Esophagus squamous epithelium (tissue), 5 donors: ENCODE results near the gene HECW1. TPM values are rescaled to one million over a fixed set of nuclear protein-coding genes. Genes with fewer than 3 reads are reported as not detected.

ENCODE experiments used
- DNase-seq: peaks from one replicate; lab custom pipeline; 2025; lab: John Stamatoyannopoulos, UW
- H3K27ac ChIP-seq, 4 donors: fragments of 200-600 bp; sonication (generic); one replicate each; pipeline ENCODE4 v1.5.1; 2016 to 2019; ENCODE audit warnings: mild to moderate bottlenecking in 1 of 4
- H3K27me3 ChIP-seq, 4 donors: fragments of 200-600 bp; sonication (generic); 1 replicate in 3 of 4; 2 replicates in 1 of 4; pipeline versions ENCODE4 v1.5.1 to v1.6.0; 2017 to 2021; ENCODE audit warnings: antibody characterized with exemption in 1 of 4
- H3K36me3 ChIP-seq, 3 donors: fragments of 200-600 bp; sonication (generic); one replicate each; pipeline ENCODE4 v1.5.1; 2016 to 2019
- H3K4me1 ChIP-seq, 3 donors: fragments of 200-600 bp; sonication (generic); one replicate each; pipeline ENCODE4 v1.5.1; 2017 to 2019
- H3K4me3 ChIP-seq, 4 donors: fragments of 200-600 bp; sonication (generic); 1 replicate in 3 of 4; 2 replicates in 1 of 4; pipeline ENCODE4 v1.5.1; 2016 to 2019; ENCODE audit warnings: mild to moderate bottlenecking in 2 of 4, moderate library complexity in 1 of 4
- H3K9me3 ChIP-seq, 3 donors: fragments of 200-600 bp; sonication (generic); one replicate each; pipeline ENCODE4 v1.5.1; 2016 to 2019
- CTCF ChIP-seq, 6 experiments: fragments of 450-650 bp in 4 of 6; fragments of 200-600 bp in 2 of 6; sonication (generic) in 2 of 6; IDR thresholded peaks; one replicate each; pipeline ENCODE4 v1.5.1; 2016 to 2019; ENCODE audit warnings: antibody characterized with exemption in 6 of 6, mild to moderate bottlenecking in 4 of 6, moderate library complexity in 4 of 6
- POLR2A ChIP-seq, 4 donors: fragments of 450-650 bp; IDR thresholded peaks; one replicate each; pipeline ENCODE4 v1.6.1; 2017; ENCODE audit warnings: antibody characterized with exemption in 4 of 4, mild to moderate bottlenecking in 4 of 4, moderate library complexity in 3 of 4
- WGBS, 2 donors: methylation state at CpG; one replicate each; pipeline ENCODE4 v1.1.5; 2018; 5-methylcytosine and 5-hydroxymethylcytosine counted together
- intact Hi-C: fragments of 100-400 bp; cut with DNase I; formaldehyde crosslinking; loops from one replicate; pipeline ENCODE4 v1.15.0; 2022
- total RNA-seq, 4 donors: library from RNA; depleted of rRNA; stranded (reverse); fragments of >200 nt; gene quantifications; one replicate each; pipeline ENCODE4 v1.1.0, GENCODE V29; 2016
- donor health status: DM: yes; HTN: yes; CAD: no.

Gene HECW1
- total RNA-seq, 4 donors from 2014 or later: 0.18 to 0.57 (median 0.19) TPM; not detected in 1

GRCh38 chr7:43220250-43220649 lies 107.8 kb downstream of the HECW1 start:
- Histone ChIP-seq H3K36me3 (no peaks in the 10 kb centered on the region), H3K27ac (no peak overlapping the region), H3K27me3 (peaks cover 0 to 8% (median 0%) of the 10 kb centered on the region in 4 donors), H3K4me3 (no peak overlapping the region), H3K9me3 (no peaks in the 10 kb centered on the region), H3K4me1 (no peaks in the 10 kb centered on the region)
- 65 to 83% methylated on average over 6 of the region's 6 CpGs for WGBS, 2 donors
- intact Hi-C loops: no loop called here
- TF ChIP-seq CTCF (IDR thresholded peaks at IDR 0.05) (no peak), POLR2A (IDR thresholded peaks at IDR 0.05) (no peak)
- DNase-seq: no peak

GRCh38 chr7:43220742-43221141 lies 108.3 kb downstream of the HECW1 start:
- Histone ChIP-seq H3K27me3 (peaks cover 0 to 8% (median 0%) of the 10 kb centered on the region in 4 donors), H3K27ac (no peak overlapping the region), H3K9me3 (no peaks in the 10 kb centered on the region), H3K36me3 (no peaks in the 10 kb centered on the region), H3K4me3 (no peak overlapping the region), H3K4me1 (no peaks in the 10 kb centered on the region)
- TF ChIP-seq CTCF (IDR thresholded peaks at IDR 0.05) (no peak), POLR2A (IDR thresholded peaks at IDR 0.05) (no peak)
- no peak for DNase-seq
- intact Hi-C loops: no loop called here

- no peak overlapping the region for H3K27ac ChIP-seq
- H3K9me3 ChIP-seq: no peaks in the 10 kb centered on the region
- no peaks in the 10 kb centered on the region for H3K36me3 ChIP-seq
- H3K27me3 ChIP-seq: peaks cover 0 to 4% (median 0%) of the 10 kb centered on the region in 4 donors
- no peaks in the 10 kb centered on the region for H3K4me1 ChIP-seq
- TF ChIP-seq CTCF (IDR thresholded peaks at IDR 0.05) (no peak), POLR2A (IDR thresholded peaks at IDR 0.05) (no peak)
- intact Hi-C loops: no loop called here
- H3K4me3 ChIP-seq: no peak overlapping the region
- 59 to 78% methylated on average over 5 of the region's 5 CpGs for WGBS, 2 donors
- no peak for DNase-seq
Observed at GRCh38 chr7:43229801-43230200, 117.4 kb downstream of the HECW1 start.

GRCh38 chr7:43232366-43232765 lies 119.9 kb downstream of the HECW1 start:
- peaks cover 0 to 4% (median 0%) of the 10 kb centered on the region in 4 donors for H3K27me3 ChIP-seq
- no peaks in the 10 kb centered on the region for H3K9me3 ChIP-seq
- H3K36me3 ChIP-seq: no peaks in the 10 kb centered on the region
- no peak for TF ChIP-seq CTCF (IDR thresholded peaks at IDR 0.05)
- TF ChIP-seq POLR2A (IDR thresholded peaks at IDR 0.05): no peak
- intact Hi-C loops: no loop called here
- 51 to 71% methylated on average over 2 of the region's 2 CpGs for WGBS, 2 donors
- H3K4me3 ChIP-seq: no peak overlapping the region
- no peak for DNase-seq
- no peaks in the 10 kb centered on the region for H3K4me1 ChIP-seq
- no peak overlapping the region for H3K27ac ChIP-seq

- WGBS, 2 donors: 64% methylated on average over 4 to 5 of the region's 5 CpGs
Observed at GRCh38 chr7:43234073-43234472, 121.6 kb downstream of the HECW1 start.

More at GRCh38 chr7:43234073-43234472, 121.6 kb downstream of the HECW1 start:
- H3K36me3 ChIP-seq: no peaks in the 10 kb centered on the region
- intact Hi-C loops: no loop called here
- TF ChIP-seq POLR2A (IDR thresholded peaks at IDR 0.05) (no peak), CTCF (IDR thresholded peaks at IDR 0.05) (no peak)
- H3K4me3 ChIP-seq: no peak overlapping the region
- H3K27ac ChIP-seq: no peak overlapping the region
- H3K9me3 ChIP-seq: no peaks in the 10 kb centered on the region
- H3K4me1 ChIP-seq: no peaks in the 10 kb centered on the region
- no peak for DNase-seq
- H3K27me3 ChIP-seq: peaks cover 0 to 4% (median 0%) of the 10 kb centered on the region in 4 donors
